Dermis microvascular lymphatic vessel endothelial cell (primary cell): ENCODE measurements around the gene INHBE. TPM values are rescaled to one million over a fixed set of nuclear protein-coding genes. Genes with fewer than 3 reads are reported as not detected.
"Not testable (repeated sequence)": the region's sequence is repeated elsewhere in the genome, so short reads cannot be mapped to it uniquely, and the experiment has no call there.

Experiments used
- DNase-seq, 2 donors: peaks; one replicate each; pipeline versions ENCODE4 v3.0.0 to v3.0.0-alpha.2; 2010; ENCODE audit warnings: low read depth in 2 of 2
- total RNA-seq: library from RNA; depleted of rRNA; stranded (reverse); fragments of >200 nt; gene quantifications from 2 replicates; pipeline ENCODE4 v1.2.1, GENCODE V29; 2014

The INHBE gene
- total RNA-seq, 1 donor from 2014 or later = not detected

DNA sequence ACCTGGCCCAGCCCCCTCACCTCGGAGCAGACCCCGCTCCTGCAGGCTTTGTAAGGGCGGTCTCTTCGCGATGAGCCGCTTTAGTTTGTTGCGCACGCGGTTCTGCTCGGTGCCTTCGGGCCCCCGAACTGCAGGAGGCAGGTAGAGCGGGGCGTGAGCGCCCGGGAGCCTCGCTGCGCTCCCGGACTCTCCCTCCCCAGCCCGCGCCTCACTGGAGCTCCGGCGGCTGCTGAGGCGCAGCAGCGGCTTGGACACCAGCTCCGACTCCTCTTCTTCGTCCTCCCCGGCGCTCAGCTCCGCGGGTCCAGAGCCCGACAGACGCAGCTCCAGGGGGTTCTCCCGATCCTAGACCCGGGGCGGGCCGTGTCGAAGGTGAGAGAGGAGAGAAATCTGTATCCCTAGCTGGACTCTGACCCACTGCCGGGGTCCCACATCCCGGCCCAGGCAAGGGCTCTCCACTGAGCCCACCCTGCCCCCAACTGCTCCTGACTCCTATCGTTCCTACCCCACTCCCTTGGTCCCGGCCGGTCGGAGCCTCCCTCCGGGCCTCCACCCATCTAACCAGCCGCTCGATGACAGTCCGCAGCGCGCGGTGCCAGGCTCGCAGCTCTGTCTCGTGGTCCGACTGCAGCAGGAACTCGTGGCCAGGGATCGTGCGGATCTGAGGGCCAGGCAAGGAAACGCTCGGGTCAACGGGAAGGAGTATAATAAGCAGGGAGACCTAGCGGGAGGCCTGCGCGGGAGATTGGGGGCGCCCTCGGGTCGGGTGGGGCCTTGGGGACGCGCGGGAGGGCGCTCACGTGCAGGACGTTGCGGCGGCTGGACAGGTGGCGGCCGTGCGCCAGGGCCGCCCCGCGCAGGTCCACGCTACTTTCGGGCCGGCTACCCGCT is 20.4 kb downstream of the INHBE start:
- no peak for DNase-seq

DNA sequence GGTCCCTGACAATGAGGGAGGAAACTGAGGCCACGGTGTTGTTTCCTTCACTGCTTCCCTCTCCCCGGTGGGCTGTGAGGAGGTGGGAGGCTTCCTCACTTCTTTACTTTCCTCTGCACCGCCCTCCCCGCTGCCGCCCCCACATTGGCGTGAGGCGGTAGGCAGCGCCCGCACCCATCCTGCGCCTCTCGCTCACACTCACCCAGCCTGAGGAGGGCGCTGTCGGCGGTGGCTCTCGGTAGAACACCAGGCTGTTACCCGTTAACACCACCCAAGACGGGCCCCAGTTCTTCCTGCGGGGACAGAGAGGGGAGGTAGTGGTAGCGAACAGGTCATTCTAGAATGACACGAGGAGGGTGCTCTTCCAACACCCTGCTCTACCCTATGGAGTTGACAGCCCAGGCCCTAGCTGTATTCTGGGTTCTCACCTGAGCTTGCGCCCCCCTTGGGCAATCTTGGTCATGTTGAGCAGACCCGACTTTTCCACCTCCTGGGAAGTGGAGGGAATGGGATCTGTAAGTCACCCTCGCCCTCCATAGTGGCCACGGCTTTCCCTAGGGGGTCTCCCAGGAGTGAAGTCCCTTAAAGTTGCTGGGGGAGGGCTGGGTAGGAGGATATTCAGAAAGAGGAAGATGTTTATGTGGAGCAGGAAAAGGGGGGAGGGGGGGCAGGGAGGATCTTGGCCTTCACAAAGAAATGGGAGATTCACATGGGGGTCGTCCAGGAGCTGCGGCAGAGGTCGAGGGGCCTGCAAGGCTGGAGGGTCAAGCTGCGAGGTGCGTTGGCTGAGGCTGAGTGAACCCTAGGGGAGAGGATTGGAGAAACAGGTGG is 21.3 kb downstream of the INHBE start:
- no peak for DNase-seq

- no peak for DNase-seq
These were observed 22.0 kb downstream of the INHBE start for GRCh38 chr12:57476993-57477709.

DNA sequence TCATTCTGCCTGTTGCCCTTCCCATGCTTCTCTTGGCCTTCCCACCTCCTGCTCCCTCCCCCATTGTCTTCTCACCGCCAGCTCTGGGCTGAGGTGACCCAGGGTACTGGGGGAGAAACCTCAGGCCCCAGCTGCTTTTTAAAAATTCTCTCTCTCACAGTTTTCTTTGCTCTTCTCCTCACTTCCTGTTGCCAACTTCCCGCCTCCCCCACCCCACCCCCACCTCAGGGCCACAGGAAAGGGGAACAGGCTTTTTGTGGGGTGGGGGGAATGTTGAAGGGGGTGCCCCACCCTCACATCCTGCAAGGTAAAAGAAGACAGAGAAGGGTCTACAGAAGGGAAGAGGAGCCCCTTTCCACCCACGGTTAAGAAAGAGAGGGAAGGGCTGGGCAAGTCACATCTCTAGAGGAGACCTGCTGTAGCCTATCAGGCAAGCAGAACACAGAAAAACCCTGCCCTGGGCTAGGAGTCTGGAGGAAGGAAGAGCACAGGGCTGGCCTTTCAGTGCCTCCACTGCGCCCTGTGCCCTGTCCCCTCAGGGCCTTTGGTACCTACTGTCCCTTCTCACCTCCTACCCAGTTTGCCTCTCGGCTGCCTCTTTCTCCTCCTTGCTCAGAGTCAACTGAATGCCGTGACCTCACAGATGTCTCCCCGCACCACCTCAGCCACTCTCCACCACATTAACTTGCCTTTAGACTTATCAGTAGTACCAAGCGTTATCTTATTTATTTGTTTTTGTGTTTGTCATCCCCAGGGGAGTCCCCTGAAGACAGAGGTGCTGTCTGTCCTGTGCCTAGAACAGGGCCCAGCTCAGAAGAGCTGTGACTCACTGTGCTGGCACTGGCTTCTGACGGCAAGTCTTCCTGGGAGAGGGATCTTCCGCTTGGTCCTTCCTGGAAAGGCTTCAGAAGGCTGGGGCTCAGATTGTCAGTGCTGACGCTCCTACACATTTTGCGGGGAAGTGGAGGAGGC is 22.9 kb downstream of the INHBE start:
- no peak for DNase-seq

DNA sequence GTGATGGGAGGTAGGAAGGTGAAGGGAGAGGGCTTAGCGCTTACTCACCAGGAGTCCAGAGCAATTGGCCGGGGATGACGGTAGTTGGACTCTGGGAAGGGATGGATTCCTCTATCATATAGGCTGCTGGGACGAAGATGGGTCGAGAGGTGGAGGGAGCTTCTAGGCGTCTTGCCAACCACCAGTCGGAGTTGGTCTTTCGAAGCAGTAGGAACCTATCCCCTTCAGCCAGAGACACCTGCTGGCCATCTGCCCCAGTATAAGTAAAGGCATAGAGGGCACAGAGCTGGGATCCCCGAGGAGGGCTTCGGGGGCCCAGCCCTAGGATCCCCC is 23.9 kb downstream of the INHBE start:
- no peak for DNase-seq

DNA sequence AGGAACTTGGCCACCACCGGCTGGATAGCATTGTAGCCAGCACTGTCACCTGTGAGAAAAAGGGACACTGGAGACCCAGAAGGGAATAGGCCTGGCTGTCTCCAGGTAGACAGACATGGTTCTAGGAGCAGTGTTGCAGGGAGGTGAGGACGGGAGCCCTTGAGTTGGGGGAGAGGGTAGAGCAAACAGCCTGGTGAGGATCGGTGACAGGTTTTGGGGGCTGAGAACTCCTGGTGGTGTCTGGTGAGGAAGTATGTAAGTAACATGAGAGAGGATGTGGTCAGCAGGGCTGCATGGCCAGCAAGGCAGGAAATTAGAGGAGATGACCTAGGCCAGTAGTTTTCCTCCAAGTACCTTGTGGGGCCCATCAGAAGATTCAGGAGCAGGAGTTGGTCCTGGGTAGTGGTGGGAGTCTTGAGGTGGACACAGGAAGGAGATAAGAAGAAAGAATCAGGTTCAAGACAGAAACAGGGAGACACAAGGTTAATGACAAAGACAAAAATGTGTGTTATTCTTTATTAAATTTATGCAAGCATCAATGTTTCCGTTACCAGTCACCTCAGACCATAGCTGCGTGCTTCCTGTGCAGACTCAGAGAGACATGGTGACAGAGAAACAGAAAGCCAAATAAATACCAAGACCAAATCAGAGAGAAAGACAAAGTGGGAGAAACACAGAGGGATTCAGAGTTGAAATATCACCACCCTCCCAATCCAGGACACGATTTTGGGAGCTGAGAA is 24.4 kb downstream of the INHBE start, which contains the start of gene ARHGAP9:
Gene ARHGAP9 (minus strand): TSS at position 491 of the 740 bp plus-strand sequence. CDS start 460 bp downstream, at position 31.
- DNase-seq = peak; percentile 28 to 36

- no peak for DNase-seq
These were observed 26.6 kb downstream of the INHBE start for GRCh38 chr12:57481671-57482070.

- DNase-seq = no peak
These were observed 28.4 kb downstream of the INHBE start for GRCh38 chr12:57483466-57483865.

- DNase-seq = no peak
These were observed 30.6 kb downstream of the INHBE start for GRCh38 chr12:57485695-57486094.

GRCh38 chr12:57487055-57487596 is 32.0 kb downstream of the INHBE start:
- no peak for DNase-seq

GRCh38 chr12:57487597-57488401 is 32.7 kb downstream of the INHBE start, which contains the start of gene MARS1:
Gene MARS1 (plus strand): TSS chr12:57488068. CDS start chr12:57488091, 23 bp downstream.
- DNase-seq = peak; percentile 88 to 94

GRCh38 chr12:57488402-57489156 is 33.5 kb downstream of the INHBE start:
- peak in 1 of 2 donors; percentile 29 for DNase-seq

- DNase-seq = no peak
These were observed 34.1 kb downstream of the INHBE start for GRCh38 chr12:57489157-57489641.

- no peak for DNase-seq
These were observed 35.0 kb downstream of the INHBE start for GRCh38 chr12:57490126-57490525.

GRCh38 chr12:57491393-57492280 is 36.5 kb downstream of the INHBE start:
- DNase-seq = no peak

- DNase-seq = not testable (repeated sequence)
These were observed 40.1 kb downstream of the INHBE start for GRCh38 chr12:57495051-57495701.
